Loucy (cell line): Measurements from ENCODE around the gene ADORA3.

Source experiments
- CTCF ChIP-seq: fragments of 200-600 bp; sonication (generic); conservative IDR thresholded peaks from 2 replicates; pipeline ENCODE4 v1.5.1; 2014; ENCODE audit warnings: mild to moderate bottlenecking, antibody characterized with exemption, low read length
- EZH2phosphoT487 ChIP-seq: fragments of 200-600 bp; IDR thresholded peaks from 2 replicates; pipeline ENCODE4 v1.6.1; 2018; ENCODE audit warnings: antibody characterized with exemption, mild to moderate bottlenecking, moderate library complexity, borderline replicate concordance

- no peak for TF ChIP-seq CTCF
- no peak for TF ChIP-seq EZH2phosphoT487
Observed at GRCh38 chr1:111509997-111510375, 6.6 kb upstream of the ADORA3 start.
